Natural killer cell (primary cell): ENCODE results near the gene CHRD. TPM values are rescaled to one million over a fixed set of nuclear protein-coding genes. Genes with fewer than 3 reads are reported as not detected.

Source experiments
- ATAC-seq, 3 donors: fragments of 150-1000 bp in 2 of 3; fragments of 200-7000 bp in 1 of 3; cut with Tn5 transposase; 1 replicate in 1 of 3; 2 replicates in 2 of 3; pipeline ENCODE4 v1.10.0; 2021; ENCODE audit warnings: mild to moderate bottlenecking in 2 of 3, moderate library complexity in 2 of 3
- DNase-seq, 2 donors: peaks; one replicate each; pipeline versions ENCODE4 v3.0.0 to v3.0.0-alpha.2; 2013 to 2021; ENCODE audit warnings: mixed read lengths in 1 of 2
- H3K27ac ChIP-seq: one replicate; pipeline ENCODE4 v1.5.1; 2013; ENCODE audit warnings: mild to moderate bottlenecking, low read length
- H3K27me3 ChIP-seq: one replicate; pipeline ENCODE4 v1.6.1; 2013; ENCODE audit warnings: low read length; ENCODE audit not compliant: control insufficient read depth, insufficient read depth
- H3K36me3 ChIP-seq: one replicate; pipeline ENCODE4 v1.6.1; 2013; ENCODE audit warnings: low read length; ENCODE audit not compliant: control insufficient read depth, insufficient read depth
- H3K4me1 ChIP-seq: one replicate; pipeline ENCODE4 v1.6.1; 2013; ENCODE audit warnings: low read length; ENCODE audit not compliant: control insufficient read depth, insufficient read depth
- H3K4me3 ChIP-seq: one replicate; pipeline ENCODE4 v1.5.1; 2013; ENCODE audit warnings: low read length
- H3K9me3 ChIP-seq: one replicate; pipeline ENCODE4 v1.6.1; 2013; ENCODE audit warnings: low read length; ENCODE audit not compliant: control insufficient read depth, insufficient read depth
- H3K27ac Mint-ChIP-seq, 2 donors: one replicate each; pipeline ENCODE4 v1.8.0; 2022; ENCODE audit warnings: mild to moderate bottlenecking in 2 of 2, mixed read lengths in 2 of 2, moderate library complexity in 1 of 2
- H3K27me3 Mint-ChIP-seq, 2 donors: one replicate each; pipeline ENCODE4 v1.8.0; 2022; ENCODE audit warnings: low read depth in 2 of 2, mixed read lengths in 2 of 2
- H3K36me3 Mint-ChIP-seq: one replicate; pipeline ENCODE4 v1.8.0; 2022; ENCODE audit warnings: mixed read lengths
- H3K4me1 Mint-ChIP-seq, 2 donors: one replicate each; pipeline ENCODE4 v1.8.0; 2022; ENCODE audit warnings: mixed read lengths in 2 of 2
- H3K4me3 Mint-ChIP-seq: one replicate; pipeline ENCODE4 v1.8.0; 2022; ENCODE audit warnings: mild to moderate bottlenecking, moderate library complexity, mixed read lengths
- H3K9me3 Mint-ChIP-seq, 2 donors: one replicate each; pipeline ENCODE4 v1.8.0; 2022; ENCODE audit warnings: mixed read lengths in 2 of 2
- CTCF ChIP-seq: fragments of 200-600 bp; IDR thresholded peaks from one replicate; pipeline ENCODE4 v1.8.0; 2022; ENCODE audit warnings: antibody characterized with exemption
- WGBS: methylation state at CpG from one replicate; pipeline ENCODE4 v1.1.7; 2013; ENCODE audit warnings: missing lambda C conversion rate; ENCODE audit not compliant: insufficient coverage; 5-methylcytosine and 5-hydroxymethylcytosine counted together
- intact Hi-C: fragments of 100-400 bp; cut with micrococcal nuclease; formaldehyde crosslinking; loops from one replicate; pipeline ENCODE4 v1.14.2; 2022
- total RNA-seq, 4 donors: library from RNA; stranded (reverse); fragments of 120-200 nt in 1 of 4; gene quantifications; one replicate each; pipeline versions ENCODE4 v1.2.3 to v1.2.4, GENCODE V29; 2013 to 2022

The CHRD gene
- total RNA-seq, 3 donors from 2014 or later (not counting 1 experiment from before 2014, with no cell fraction given), result 0.78 TPM; not detected in 2

- Histone ChIP-seq H3K27me3 (no peaks in the 10 kb centered on the region), H3K4me3 (no peak overlapping the region), H3K27ac (no peak overlapping the region), H3K4me1 (peaks cover 10% of the 10 kb centered on the region), H3K36me3 (no peaks in the 10 kb centered on the region), H3K9me3 (no peaks in the 10 kb centered on the region)
- no peak for DNase-seq
- WGBS, result 85% methylated on average over 9 of the region's 9 CpGs
- ATAC-seq, result no peak
- no peak for TF ChIP-seq CTCF
- Mint-ChIP-seq H3K4me1 (no peaks in the 10 kb centered on the region), H3K4me3 (no peak overlapping the region), H3K27me3 (no peaks in the 10 kb centered on the region), H3K27ac (no peak overlapping the region), H3K9me3 (no peaks in the 10 kb centered on the region), H3K36me3 (no peaks in the 10 kb centered on the region)
- intact Hi-C loops, result no loop called here
Observed at GRCh38 chr3:184351511-184352148, 28.2 kb upstream of the CHRD start.

- Histone ChIP-seq H3K36me3 (no peaks in the 10 kb centered on the region), H3K27ac (no peak overlapping the region), H3K9me3 (no peaks in the 10 kb centered on the region), H3K4me3 (no peak overlapping the region), H3K27me3 (no peaks in the 10 kb centered on the region), H3K4me1 (peaks cover 10% of the 10 kb centered on the region)
- ATAC-seq (no peak), DNase-seq (no peak)
- H3K27ac Mint-ChIP-seq, result no peak overlapping the region
- H3K4me3 Mint-ChIP-seq, result no peak overlapping the region
- no peaks in the 10 kb centered on the region for H3K4me1 Mint-ChIP-seq
- WGBS, result 97% methylated on average over 15 of the region's 15 CpGs
- no peak for TF ChIP-seq CTCF
- intact Hi-C loops, result no loop called here
- no peaks in the 10 kb centered on the region for H3K9me3 Mint-ChIP-seq
- H3K36me3 Mint-ChIP-seq, result no peaks in the 10 kb centered on the region
- no peaks in the 10 kb centered on the region for H3K27me3 Mint-ChIP-seq
Observed at GRCh38 chr3:184352149-184352785, 27.6 kb upstream of the CHRD start.

GRCh38 chr3:184352897-184353545 is 26.8 kb upstream of the CHRD start:
- no peak for TF ChIP-seq CTCF
- Histone ChIP-seq H3K36me3 (no peaks in the 10 kb centered on the region), H3K4me1 (peaks cover 10% of the 10 kb centered on the region), H3K27ac (no peak overlapping the region), H3K27me3 (no peaks in the 10 kb centered on the region), H3K9me3 (no peaks in the 10 kb centered on the region), H3K4me3 (no peak overlapping the region)
- no peaks in the 10 kb centered on the region for H3K36me3 Mint-ChIP-seq
- ATAC-seq, result no peak
- H3K4me3 Mint-ChIP-seq, result no peak overlapping the region
- intact Hi-C loops, result no loop called here
- no peaks in the 10 kb centered on the region for H3K4me1 Mint-ChIP-seq
- H3K27me3 Mint-ChIP-seq, result no peaks in the 10 kb centered on the region
- DNase-seq, result no peak
- no peak overlapping the region for H3K27ac Mint-ChIP-seq
- no peaks in the 10 kb centered on the region for H3K9me3 Mint-ChIP-seq
- WGBS, result 93% methylated on average over 11 of the region's 11 CpGs
